ENCODE measurements around the gene SART3. TPM values are rescaled to one million over a fixed set of nuclear protein-coding genes. Genes with fewer than 3 reads are reported as not detected.
"Not testable (repeated sequence)": the region's sequence is repeated elsewhere in the genome, so short reads cannot be mapped to it uniquely, and the experiment has no call there.

The SART3 gene
- total and polyA plus RNA-seq, 2 of the 4 experiments (the other 2 are of a cell fraction): 22.6 to 37.8 TPM

- H2BK15ac ChIP-seq (ENCODE audit: low read depth, low read length); H4K20me1 ChIP-seq (ENCODE audit: insufficient read depth, low read length); CTCF ChIA-PET; in situ Hi-C loops (cut with MboI; ENCODE audit: low sequenced_read_pairs); dilution Hi-C loops (cut with HindIII; ENCODE audit: low sequenced_read_pairs, unreplicated experiment); H3K27ac ChIP-seq (ENCODE audit: insufficient read depth, low read length); H3K14ac ChIP-seq (replicated peaks; ENCODE audit: low read depth, low read length); H3K4ac ChIP-seq (ENCODE audit: low read depth, low read length); H4K8ac ChIP-seq (ENCODE audit: low read depth in 2 of 2, low read length in 2 of 2); H2BK120ac ChIP-seq (ENCODE audit: low read depth, low read length); H3K4me2 ChIP-seq (ENCODE audit: low read depth, low read length); H2BK5ac ChIP-seq (ENCODE audit: low read depth, low read length, poor library complexity, severe bottlenecking); H3K9ac ChIP-seq (ENCODE audit: low read depth, low read length); H3K79me1 ChIP-seq (ENCODE audit: low read depth in 1 of 2, low read length in 2 of 2); H2AFZ ChIP-seq (replicated peaks; ENCODE audit: low read length, poor library complexity); H3K56ac ChIP-seq (ENCODE audit: extremely low read depth, insufficient read depth, low read length); H3K4me1 ChIP-seq (ENCODE audit: control insufficient read depth, insufficient read depth, low read length); H3K27me3 ChIP-seq (ENCODE audit: control insufficient read depth, insufficient read depth, low read length); H3K23ac ChIP-seq (ENCODE audit: low read depth, low read length); H3K36me3 ChIP-seq (ENCODE audit: control insufficient read depth, insufficient read depth, low read length); H2AK5ac ChIP-seq (ENCODE audit: low read depth, low read length); BruUV-seq (replicated peaks); DNase-seq; H3K4me3 ChIP-seq (ENCODE audit: insufficient read depth, low read depth, low read length); H3K9me1 ChIP-seq (ENCODE audit: insufficient read depth, low read length); H4K91ac ChIP-seq (ENCODE audit: insufficient read depth, low read depth, low read length); H3K18ac ChIP-seq (ENCODE audit: low read depth, low read length); H2BK20ac ChIP-seq (ENCODE audit: low read depth, low read length); intact Hi-C loops (cut with micrococcal nuclease); H3K9me3 ChIP-seq (ENCODE audit: control insufficient read depth, insufficient read depth, low read length); POLR2A ChIA-PET (ENCODE audit: unreplicated experiment); ATAC-seq (ENCODE audit: low read depth); H2AK9ac ChIP-seq (replicated peaks; ENCODE audit: low read depth, low read length, poor library complexity); H4K5ac ChIP-seq (ENCODE audit: low read depth, low read length): not testable (repeated sequence)
- no CpG with 5 or more reads among the region's 4 CpGs for WGBS, 2 experiments (ENCODE audit: extremely low coverage in 2 of 2, insufficient read length in 1 of 2)
Observed at GRCh38 chr12:108487029-108487428, 73.9 kb downstream of the SART3 start.

- H3K9ac ChIP-seq (ENCODE audit: low read depth, low read length); H2AK5ac ChIP-seq (ENCODE audit: low read depth, low read length); H2AK9ac ChIP-seq (replicated peaks; ENCODE audit: low read depth, low read length, poor library complexity); H2BK20ac ChIP-seq (ENCODE audit: low read depth, low read length); H3K14ac ChIP-seq (replicated peaks; ENCODE audit: low read depth, low read length); H4K5ac ChIP-seq (ENCODE audit: low read depth, low read length); H3K4me2 ChIP-seq (ENCODE audit: low read depth, low read length); H3K18ac ChIP-seq (ENCODE audit: low read depth, low read length); CTCF ChIA-PET; H3K56ac ChIP-seq (ENCODE audit: extremely low read depth, insufficient read depth, low read length); H2AFZ ChIP-seq (replicated peaks; ENCODE audit: low read length, poor library complexity); POLR2A ChIA-PET (ENCODE audit: unreplicated experiment); H2BK15ac ChIP-seq (ENCODE audit: low read depth, low read length); H2BK5ac ChIP-seq (ENCODE audit: low read depth, low read length, poor library complexity, severe bottlenecking); H3K27ac ChIP-seq (ENCODE audit: insufficient read depth, low read length); H2BK120ac ChIP-seq (ENCODE audit: low read depth, low read length); H3K36me3 ChIP-seq (ENCODE audit: control insufficient read depth, insufficient read depth, low read length); intact Hi-C loops (cut with micrococcal nuclease); H4K20me1 ChIP-seq (ENCODE audit: insufficient read depth, low read length); H3K27me3 ChIP-seq (ENCODE audit: control insufficient read depth, insufficient read depth, low read length); ATAC-seq (ENCODE audit: low read depth); in situ Hi-C loops (cut with MboI; ENCODE audit: low sequenced_read_pairs); H3K79me1 ChIP-seq (ENCODE audit: low read depth in 1 of 2, low read length in 2 of 2); H3K4me3 ChIP-seq (ENCODE audit: insufficient read depth, low read depth, low read length); DNase-seq; H3K9me3 ChIP-seq (ENCODE audit: control insufficient read depth, insufficient read depth, low read length); H3K4me1 ChIP-seq (ENCODE audit: control insufficient read depth, insufficient read depth, low read length); H4K8ac ChIP-seq (ENCODE audit: low read depth in 2 of 2, low read length in 2 of 2); H3K23ac ChIP-seq (ENCODE audit: low read depth, low read length); H3K4ac ChIP-seq (ENCODE audit: low read depth, low read length); BruUV-seq (replicated peaks); H3K9me1 ChIP-seq (ENCODE audit: insufficient read depth, low read length); dilution Hi-C loops (cut with HindIII; ENCODE audit: low sequenced_read_pairs, unreplicated experiment); H4K91ac ChIP-seq (ENCODE audit: insufficient read depth, low read depth, low read length): not testable (repeated sequence)
- WGBS, 2 experiments (ENCODE audit: extremely low coverage in 2 of 2, insufficient read length in 1 of 2): 32% methylated on average over 2 of the region's 7 CpGs; no CpG with 5 or more reads in 1 of the 2 experiments
Observed at GRCh38 chr12:108485371-108485770, 75.6 kb downstream of the SART3 start.

Data from IMR-90 (cell line).